GM19467 (cell line): Measurements from ENCODE around the gene FAM83G.

ENCODE experiments used
- ATAC-seq: cut with Tn5 transposase; IDR thresholded peaks from one replicate; pipeline ENCODE4 v1.9.1; 2021; ENCODE audit warnings: mild to moderate bottlenecking, moderate library complexity; ENCODE audit not compliant: unreplicated experiment

The FAM83G gene

DNA sequence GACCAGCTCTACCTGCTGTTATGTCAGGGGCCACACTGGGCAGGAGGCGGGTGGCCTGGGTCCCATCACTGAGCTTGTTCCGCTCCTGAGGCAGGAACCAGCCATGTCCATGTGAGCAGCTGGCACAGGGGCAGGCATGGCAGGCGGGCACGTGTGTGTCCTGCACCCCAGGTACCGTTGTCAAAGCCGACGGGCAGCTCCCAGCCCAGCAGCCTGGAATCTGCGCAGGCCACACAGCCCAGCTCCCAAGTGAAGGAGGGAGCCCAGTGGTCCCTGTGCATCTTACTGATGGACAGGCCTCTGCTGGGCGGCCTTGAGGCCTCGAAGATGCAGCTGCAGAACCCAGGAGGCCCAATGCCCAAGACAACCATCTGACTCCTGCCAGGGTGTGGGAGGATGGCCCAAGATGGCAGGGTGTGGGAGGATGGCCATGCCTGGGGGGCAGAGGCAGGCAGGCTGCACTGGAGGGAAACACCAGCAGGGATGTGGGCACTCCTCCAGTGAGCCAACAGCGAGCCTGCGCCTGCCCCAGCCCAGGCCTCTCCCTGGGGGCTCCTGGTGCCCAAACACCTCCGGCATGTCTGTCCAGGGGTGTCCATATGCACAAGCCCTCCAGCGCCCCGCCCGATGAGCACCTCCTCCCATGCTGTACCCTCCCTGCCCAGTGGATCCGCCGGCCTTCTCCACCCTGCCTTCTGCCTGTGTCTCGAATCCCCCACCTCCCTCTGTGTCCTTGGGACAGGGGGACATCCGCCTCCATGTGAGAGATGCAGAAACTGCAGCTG, 12.8 kb downstream of the FAM83G start:
- ATAC-seq = no peak

DNA sequence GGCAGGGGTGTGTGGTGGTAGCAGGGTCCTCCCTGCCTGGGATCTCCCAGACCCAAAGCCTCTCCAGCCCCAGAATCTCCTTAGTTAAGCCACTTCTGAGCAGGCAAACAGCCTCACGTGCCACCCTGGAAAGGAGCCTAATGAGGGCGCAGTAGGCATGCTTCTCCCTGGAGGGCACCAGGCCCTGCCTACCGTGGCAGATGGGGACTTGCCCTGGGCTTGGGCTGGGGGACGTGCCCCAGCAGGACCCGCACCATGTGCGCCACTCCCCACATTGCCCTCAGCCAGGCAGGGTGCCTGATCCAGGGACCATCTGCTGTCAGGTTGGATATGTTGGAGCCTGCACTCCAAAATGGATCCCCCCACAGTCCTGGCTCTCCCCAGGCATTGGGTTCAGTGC, 14.2 kb downstream of the FAM83G start:
- ATAC-seq = no peak

DNA sequence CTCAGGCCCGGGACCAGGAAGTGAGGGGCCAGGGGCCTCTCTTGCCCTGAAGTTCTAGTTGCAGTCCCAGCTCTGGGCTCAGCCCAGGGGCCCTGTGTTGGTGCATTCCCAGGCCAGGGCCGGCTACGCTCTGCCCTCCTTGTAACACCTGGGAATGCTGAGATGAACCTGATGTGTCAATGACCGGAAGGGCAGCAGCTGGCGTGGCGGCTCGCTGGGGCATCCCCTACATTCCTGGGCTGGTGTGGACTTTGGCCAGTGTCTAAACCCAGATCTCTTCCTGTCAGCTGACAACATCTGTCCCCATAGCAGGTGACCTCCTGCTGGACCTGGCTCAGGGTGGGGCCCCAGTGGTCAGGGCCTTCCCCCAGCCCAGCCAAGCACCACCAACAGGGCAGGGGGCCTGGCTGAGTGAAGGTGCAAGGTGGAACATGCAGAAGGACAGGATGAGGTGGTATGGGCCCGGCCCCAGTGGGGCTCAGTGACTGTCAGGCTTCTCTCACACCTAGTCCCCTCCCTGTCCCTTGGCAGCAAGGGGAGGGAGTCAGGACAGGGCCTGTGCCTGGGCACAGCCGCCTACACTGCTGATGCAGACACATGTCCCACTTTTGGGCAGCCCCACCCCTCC, 15.9 kb downstream of the FAM83G start:
- no peak for ATAC-seq

DNA sequence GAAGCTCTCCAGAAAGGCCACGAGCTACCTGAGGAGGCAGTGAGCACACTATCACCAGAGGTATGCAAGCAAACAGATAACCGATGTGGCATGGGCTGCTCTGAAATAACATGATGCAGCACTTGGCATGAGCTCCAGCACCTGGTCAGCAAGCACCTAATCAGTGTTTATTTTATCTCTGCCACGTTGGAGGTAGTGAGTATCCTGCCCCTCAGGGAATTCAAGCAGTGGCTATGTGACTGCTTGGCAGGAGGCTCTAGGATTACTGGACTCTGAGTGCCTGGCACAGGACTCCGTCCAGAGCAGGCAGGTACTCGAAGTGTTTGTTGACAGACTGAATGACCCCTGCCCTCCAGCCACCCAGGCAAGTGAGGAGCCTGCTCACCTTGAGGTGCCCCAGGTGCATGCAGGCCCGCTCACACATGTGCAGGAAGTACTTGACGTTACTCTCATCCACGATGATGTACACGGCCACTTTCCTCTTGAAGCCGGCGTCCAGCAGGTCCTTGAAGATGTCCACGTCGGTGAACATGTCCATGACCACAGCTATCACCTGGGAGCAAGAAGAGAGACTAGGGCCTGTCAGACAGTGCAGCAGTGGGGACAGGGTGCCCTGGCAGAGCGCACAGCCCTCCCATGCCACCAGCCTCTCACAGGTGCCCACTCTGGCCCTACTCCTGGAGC, 16.6 kb downstream of the FAM83G start:
- ATAC-seq = no peak

DNA sequence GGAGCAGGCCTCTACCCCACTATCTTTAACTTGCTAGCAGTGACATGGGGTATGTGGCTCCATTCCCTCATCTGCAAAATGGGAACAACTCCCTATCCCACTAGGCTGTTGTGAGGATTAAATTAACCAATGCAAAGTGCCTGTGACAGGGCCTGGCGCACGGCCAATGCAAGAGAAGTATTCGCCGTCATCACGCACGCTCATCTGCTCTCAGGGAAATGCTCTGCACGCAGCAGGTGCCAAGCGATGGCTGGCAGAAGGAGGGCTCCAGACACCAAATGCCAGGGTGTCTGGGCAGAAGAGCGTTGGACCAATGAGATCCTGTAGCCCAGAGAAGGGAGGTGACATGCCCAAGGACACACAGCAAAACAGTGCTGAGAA, 17.3 kb downstream of the FAM83G start:
- ATAC-seq = no peak

DNA sequence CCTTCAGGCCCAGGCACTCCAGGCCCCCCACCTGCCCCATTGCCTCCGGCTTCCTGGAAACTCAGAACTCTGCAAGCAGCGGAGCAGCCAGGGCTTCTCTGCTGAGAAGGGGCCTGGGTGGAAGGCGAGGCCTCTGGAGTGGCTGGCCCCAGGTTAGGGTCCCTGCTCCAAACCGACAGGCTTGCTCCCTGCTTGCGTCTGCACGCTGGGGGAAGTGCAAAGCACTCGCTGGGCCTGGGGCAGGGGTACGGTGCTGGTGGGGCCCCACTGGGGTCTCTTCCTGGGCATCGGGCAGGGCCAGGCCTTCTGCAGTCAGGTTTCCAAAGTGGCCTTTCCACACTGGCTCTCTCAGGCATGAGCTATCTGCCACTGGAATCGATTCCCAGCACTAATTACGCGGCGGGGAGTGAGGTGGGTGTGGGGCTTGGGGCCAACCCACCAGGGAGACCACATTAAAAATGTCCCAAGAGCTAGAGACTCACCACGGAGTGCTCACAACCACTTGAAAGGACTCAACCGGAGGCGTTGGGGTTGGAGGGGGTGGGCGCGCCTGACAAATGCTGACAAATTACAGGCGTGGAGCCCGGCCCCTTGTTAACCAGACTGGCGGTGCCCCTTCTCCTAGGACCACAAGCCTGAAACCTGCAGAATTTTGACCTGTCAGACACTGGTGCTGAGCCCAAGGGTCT, 17.9 kb downstream of the FAM83G start:
- ATAC-seq = no peak

DNA sequence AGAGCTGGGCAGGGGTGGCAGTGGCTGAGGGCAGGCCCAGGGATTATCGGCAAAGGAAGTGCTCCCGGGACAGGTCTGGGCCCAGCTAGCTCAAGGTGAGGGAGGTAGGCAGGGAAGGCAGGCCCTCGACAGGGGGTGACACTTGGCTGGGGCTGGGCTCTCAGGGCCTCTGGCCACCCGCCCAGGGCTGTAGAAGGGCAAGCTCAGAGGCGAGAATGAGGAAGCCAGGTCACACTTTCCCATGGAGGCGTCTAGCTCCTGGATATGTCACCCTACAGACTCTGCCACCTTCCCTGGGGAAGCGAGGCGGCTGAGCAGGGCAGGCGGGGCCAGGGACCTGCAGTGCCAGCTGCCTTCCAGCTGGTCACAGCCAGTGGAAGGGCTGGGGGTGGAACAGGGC, 19.1 kb downstream of the FAM83G start:
- no peak for ATAC-seq

DNA sequence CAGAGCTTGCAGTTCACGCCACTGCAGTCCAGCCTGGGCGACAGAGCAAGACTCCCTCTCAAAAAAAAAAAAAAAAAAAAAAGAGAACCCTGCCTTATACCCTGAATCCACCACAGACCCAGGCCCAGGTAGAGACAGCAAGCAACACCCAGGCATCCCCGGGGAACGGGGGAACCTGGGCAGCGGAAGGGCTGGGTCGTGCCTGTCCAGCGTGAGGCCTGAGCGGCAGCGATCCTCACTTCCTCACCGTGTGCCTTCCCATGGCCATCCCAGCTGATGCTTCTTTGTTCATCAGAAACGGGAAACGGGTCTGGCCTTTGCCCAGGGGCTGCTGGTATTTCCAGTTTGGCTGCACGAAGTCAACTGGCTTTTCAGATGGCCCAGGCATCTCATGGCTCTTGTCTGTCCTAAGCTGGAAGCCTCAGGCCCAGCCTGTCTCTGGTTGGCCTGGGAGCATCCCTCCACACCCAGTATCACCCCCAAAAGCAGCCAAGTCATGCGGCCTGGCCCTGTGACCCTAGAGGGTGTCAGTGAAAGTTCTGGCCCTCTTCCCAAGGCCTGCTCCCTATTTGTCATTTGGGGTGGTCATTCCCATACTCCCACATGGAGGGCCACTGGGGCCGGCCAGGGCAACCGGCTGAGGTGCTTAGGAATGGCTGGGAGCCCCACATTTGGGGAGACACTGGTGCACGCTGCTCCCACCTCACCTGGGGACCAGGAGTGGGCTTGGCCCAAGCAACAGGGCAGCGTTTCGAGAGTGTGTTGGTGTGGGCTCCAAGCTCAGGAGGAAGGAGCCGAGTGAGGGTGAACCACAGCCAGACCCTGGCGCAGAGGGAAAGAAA, 20.1 kb downstream of the FAM83G start:
- ATAC-seq = no peak

DNA sequence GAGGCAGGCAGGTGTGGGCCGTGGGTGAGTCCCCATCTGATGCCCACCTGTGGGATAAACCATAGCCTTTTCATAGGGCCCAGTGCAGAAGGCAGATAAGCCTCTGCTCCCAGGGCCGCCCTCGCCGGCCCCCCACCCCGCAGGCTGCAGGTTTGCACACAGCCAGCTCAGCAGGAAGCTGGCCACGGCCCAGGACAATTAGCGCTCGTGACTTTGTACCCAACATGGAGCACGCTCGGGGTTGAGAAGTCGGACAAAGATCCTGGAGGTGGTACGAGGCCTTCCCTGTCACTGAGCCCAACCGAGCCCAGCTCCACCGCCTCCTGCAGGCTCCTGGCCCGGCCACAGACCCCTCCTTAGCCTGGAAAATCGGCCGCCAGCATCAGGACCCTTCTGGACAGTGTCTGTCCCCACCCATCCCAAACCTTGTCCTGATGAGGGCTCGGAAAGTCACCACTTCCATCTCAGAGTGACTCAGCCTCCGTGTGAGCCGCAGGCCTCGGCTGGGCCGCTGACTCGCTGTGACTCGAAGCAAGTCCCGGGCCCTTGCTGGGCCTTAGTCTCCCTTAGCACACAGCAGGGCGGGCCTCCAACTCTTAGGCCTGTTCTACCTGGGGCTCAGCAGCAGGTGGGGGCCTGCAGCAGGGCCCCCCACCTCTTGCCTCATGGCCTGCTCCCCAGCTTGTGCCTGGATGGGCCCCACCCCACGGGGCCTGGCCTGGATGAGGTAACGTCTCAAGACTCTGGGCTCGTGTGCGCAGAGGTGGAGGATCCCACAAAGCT, 22.7 kb downstream of the FAM83G start:
- no peak for ATAC-seq

DNA sequence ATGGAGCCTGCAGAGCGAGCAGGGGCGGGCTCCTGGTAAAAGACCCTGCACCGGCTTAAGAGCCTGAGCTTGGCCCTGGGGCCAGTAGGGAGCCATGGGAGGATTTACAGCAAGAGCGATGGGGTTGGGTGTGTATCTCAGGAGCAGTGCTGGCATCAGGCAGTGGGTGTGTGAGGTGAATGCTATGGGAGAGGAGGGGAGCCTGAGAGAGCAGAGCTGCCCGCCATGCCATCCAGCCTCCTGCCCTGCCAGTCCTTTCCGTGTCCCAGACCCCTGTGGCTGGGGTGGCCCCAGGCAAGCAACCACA, 23.3 kb downstream of the FAM83G start:
- no peak for ATAC-seq

DNA sequence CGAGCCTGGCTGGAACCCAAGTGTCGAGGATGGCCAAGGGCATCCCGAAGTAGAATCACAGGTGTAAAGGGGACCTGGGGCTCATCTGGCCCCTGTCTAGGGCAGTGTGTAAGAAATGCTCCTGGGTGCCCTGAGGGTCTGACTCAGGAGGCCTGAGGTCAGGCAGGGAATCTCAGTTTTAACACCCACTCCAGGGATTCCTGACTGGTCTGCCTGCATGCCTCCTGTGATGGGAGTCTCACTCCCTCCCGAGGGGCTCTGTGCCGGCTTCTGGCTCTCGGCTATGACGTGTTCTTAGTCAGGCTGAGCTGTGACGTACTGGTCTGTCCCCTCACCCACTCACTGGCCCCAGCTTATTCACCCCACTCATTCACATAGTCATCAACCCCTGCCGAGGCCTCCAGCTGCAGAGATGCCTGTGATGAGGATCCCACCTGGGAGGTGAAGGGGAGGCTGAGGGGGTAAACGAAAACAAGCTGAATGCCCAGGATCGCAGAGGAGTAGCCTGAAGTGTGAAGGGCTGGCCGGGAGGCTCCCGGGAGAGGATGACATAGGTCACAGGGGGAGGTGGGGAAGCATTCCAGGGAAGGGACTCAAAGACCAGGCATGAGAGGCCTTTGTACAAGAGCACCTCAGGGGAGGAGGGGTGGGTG, 23.8 kb downstream of the FAM83G start:
- ATAC-seq = no peak

DNA sequence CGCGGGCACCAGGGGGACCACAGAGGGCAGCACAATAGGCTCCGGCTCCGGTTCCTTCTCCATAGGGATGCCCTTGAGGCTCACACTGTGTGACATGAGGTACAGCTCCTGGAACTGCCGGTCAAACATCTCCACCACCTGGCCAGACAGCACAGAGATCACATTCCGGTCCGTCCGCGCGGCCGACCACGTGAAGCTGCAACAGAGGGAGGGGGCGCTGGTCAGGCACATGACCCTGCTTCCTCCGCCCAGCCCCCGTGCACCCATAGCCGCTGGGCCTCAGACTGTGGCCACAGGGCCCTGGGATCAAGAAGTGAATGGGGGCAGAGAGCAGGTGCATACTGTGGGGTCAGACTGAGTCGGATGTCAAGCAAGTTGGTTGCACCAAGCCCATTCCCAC, 25.9 kb downstream of the FAM83G start:
- no peak for ATAC-seq

DNA sequence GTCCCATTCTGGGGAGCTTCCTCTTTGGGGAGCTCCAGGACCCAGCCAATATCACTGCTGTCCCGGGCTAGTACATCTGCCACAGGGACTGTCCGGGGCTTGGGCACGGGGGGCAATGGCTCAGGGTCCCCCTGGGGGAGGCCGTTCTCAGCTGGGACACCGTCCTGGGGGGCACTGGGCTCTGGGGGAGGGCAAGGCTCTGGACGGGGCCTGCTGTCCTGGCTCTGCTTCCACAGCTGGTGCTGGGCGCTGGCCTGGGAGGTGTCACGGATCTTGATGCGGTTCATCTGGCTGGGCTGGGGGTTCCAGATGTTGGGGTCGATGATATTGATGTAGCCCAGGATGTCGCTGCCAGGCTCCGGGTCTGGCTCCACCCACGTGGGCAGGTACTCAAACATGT, 26.5 kb downstream of the FAM83G start:
- no peak for ATAC-seq

DNA sequence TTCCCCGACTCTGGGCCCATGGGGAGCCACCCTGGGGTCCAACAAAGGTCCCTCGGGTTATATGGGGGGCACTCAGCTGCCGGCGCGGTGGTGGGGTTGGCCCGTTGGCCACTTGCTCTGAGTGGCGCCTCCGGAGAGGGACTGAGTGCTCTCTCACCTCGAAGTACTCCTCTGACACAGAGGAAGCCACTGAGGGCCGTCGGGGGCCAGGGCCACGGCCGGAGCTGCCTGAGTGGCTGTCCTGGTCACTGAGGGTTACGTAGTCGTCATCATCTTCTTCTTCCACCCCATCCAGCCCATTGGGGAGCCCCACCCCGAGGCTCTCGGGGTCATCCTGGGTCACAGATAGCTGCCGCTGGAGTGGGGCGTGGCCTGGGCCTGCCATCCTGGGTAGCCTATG, 26.9 kb downstream of the FAM83G start:
- no peak for ATAC-seq

DNA sequence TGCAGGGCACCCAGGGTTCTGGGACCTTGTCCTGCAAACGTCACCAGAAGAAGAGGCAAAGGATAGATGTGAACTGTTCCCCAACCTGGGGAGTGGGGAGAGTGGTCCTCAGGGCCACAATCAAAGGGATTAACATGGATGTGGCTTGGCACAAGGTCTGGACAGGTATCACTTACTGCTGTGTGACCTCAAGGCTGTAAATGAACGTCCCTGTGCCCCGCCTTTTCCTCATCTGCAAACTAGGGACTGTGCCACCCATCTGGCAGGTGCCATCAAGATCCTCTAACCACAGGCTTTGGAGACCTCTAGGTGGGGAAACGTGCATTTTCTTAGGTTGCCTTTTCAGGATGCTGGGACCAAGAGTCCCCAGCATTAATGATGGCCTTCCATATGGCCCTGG, 27.5 kb downstream of the FAM83G start:
- ATAC-seq = no peak

DNA sequence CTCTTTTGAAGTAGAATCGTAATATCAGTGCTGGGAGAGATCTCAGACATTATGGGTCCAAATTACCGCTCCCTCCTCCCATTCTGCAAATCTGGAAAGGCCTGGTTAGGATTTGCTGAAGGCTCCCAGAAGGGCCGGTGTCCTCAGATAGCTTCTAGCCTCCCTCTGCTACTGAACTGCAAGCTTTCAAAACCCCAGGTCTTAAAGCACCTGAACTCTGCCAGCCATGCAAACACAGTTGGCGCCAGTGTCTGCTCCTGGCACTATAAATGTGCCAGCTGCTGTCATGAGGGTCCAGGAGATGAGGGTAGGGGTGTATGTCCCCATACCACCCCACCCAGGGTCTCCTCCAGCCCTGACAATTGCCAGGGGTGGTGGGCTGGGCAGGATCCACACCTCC, 28.4 kb downstream of the FAM83G start:
- ATAC-seq = no peak

DNA sequence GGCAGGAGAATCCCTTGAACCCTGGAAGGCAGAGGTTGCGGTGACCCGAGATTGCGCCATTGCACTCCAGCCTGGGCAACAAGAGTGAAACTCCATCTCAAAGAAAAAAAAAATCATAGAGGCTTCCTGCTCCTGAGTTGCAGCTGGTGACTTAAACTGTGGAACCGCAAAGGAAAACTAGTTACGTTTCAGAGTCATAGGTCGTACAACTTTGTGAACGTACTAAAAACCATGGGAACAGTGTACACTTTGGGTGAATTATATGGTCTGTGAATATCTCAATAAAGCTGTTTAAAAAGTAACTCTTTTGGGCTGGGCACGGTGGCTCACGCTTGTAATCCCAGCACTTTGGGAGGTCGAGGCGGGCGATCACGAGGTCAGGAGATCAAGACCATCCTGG, 29.0 kb downstream of the FAM83G start:
- no peak for ATAC-seq

DNA sequence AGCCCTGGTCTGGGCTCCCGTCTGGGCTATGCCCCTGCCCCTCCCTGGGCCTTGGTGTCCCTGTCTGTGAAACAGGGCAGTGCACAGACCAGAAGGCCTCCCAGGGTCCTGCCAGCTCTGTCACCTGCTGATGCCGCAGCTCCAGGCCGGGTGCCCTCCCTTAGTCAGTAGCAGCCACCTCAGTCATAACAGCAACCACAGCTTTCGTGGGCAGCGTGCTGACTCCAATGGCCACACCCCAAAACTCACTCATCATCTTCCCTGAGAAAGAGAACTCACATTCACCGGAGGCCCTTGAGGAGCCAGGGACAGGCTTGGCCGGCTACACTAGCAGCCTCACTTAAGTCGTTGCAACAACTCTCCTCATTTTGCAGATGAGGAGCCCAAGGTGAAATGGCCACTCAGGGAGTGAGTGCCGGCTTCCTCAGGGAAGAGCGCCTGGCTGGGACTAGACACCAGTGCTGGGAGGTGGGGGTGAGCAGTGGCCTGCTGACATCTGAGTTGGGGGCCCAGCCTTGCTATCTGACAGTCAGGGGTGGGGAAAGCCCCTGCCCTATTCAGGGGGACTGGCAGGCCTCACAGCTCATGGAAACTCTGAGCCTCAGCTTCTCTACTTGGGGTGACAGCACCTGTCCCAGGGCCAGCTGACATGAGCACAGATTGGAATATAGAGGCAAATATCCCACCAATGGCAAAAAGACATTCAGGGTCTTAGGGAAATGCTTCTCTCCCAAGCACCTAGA, 30.0 kb downstream of the FAM83G start:
- ATAC-seq = no peak

DNA sequence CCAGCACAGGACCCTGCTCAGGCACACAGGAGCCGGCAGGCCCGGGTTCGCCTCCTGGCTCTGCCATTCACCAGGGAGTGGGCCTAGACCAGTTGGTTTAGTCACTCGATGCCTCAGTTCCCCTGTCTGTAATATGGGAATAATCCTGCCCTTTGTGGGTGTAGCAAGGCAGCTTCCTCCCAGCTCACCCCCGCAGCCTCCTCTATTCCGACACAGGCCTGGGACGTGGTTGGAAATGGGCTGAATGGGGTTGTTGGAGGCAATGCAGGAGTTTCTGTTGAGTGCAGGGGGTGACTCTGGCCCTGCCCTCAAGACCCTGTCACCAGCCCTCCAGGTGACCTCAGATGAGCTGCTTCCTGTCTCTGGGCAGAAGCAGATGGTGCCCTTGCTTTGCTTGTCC, 32.8 kb downstream of the FAM83G start:
- no peak for ATAC-seq
